NCI-H748 treated with DMSO at 0.1 percent for 48 hours (cell line): ENCODE results near the gene HSPA4.
"Not testable (repeated sequence)": the region's sequence is repeated elsewhere in the genome, so short reads cannot be mapped to it uniquely, and the experiment has no call there.

Source experiments
- DNase-seq: peaks from one replicate; lab custom pipeline; 2025; lab: John Stamatoyannopoulos, UW

HSPA4 gene

DNA sequence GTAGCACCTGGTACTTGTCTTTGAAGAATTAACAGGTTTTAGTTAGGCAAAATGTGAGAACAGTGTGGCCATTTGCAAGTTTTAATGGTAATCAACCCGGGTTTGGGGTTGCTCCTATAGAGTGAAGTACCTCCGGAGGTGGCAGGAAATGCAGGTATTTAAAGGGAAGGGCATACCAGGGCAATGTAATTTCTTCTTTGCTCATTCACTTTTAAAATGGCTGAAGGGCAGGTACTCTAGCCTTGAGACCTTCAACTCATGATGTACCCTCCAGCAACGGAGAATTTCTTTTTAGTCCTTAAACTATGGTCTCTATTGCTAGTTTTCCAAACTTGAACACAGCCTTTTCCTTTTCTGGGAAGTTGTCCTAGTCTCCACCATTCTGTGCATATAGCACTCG lies 1.3 kb upstream of the HSPA4 start:
- no peak for DNase-seq

GRCh38 chr5:133051061-133051541 lies 712 bp upstream of the HSPA4 start:
- no peak for DNase-seq

DNA sequence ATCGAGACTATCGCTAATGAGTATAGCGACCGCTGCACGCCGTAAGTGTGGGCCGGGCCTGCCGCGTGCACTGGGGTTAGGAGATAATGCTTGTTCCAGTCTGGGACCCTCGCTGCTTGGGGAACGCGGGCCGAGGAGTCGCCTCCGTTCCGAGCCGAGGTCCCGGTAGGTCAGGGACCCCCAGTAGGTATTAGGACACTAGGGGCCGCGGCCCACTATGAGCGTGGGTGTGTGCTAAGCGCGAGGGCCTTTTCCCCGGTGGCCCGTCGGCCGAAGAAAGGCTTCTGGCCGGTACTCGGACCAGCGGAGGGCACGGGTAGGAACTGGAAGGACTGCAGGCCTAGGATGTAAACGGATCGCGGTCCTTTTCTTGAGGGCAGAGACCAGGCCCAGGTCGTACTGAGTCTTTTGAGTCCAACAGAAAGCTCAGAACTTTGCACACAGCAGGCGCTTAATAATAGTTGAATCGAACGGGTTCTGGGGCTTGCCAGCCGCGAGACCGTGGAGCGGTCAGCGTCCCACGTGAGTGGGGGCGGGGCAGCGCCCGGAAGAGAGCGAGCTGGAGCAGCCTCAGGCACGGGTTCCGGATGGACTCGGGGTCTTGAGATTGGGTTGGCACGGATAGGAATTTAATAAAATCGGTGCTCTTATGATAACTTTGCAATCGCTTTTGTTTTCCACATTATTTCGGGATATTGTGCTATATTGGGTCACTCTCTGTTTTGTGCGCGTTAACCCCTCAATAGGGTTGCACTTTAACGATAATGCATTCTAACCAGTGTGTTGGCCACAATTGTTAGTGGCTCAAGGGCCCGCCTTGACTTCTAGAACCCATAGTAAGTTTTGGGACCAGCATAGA lies 733 bp downstream of the HSPA4 start:
- no peak for DNase-seq

DNA sequence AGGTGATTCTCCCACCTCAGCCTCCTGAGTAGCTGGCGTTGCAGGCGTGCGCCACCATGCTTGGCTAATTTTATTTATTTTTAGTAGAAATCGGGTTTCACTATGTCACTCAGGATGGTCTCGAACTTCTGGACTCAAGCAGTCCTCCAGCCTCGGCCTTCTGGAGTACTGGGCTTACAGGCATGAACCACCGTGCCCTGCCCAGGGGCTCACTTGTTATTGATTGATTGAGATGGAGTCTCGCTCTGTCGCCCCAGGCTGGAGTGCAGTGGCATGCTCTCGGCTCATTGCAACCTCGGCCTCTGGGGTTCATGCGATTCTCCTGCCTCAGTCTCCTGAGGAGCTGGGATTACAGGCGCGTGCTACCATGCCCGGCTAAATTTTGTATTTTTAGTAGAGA lies 1.6 kb downstream of the HSPA4 start:
- no peak for DNase-seq

- no peak for DNase-seq
Measured at GRCh38 chr5:133054697-133055471, 3.1 kb downstream of the HSPA4 start.

DNA sequence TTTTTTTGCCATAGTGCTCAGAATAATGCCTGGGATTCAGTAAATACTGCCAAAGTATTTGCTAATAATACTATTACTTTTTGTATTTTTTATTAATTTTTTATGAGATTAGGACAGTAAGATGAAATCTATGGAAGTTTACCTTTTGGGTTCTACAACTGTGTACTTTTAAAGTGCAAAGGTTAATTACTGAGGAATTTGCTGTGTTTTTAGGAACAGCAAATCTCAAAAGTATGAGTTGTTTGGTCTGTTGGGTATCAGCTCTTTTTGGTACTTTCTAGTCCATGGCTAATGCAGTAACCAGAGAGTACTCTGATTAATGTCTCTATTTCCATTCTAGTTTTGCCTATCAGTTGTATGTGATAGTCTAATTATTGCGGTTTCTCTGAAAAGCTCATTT lies 5.1 kb downstream of the HSPA4 start:
- DNase-seq: no peak

DNA sequence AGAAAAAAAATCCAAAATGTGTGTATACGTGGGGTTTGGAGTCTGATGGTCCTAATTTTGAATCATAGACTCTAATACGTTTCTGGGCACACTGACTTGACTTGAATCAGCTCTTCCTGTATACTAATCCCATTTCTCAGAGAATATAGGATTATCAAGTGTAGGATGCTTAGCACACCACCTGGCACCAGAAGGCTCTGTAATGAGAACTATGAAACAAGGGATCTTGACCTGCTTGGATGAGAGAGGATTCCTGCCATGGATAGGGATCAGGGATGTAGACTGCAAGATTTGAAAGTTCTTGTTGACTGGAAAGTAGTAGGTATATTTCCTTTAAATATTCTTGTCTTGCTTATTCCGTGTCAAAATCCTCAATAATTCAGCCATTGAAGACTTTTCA lies 7.8 kb downstream of the HSPA4 start:
- DNase-seq: no peak

- no peak for DNase-seq
Measured at GRCh38 chr5:133062276-133062675, 10.5 kb downstream of the HSPA4 start.

DNA sequence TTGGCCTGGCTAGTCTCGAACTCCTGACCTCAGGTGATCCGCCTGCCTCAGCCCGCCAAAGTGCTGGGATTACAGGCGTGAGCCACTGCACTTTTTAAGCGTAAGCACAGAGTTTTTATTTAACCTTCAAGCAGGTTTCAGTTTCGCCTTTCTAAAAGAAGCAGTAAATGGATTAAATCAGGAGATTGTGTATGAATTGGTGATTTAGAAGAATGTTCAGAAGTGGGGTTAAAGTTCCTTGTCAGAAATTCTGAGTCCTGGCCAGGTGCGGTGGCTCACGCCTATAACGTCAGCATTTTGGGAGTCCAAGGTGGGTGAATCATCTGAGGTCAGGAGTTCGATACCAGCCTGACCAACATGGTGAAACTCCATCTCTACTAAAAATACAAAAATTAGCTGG lies 12.2 kb downstream of the HSPA4 start:
- no peak for DNase-seq

GRCh38 chr5:133065471-133065870 lies 13.7 kb downstream of the HSPA4 start:
- no peak for DNase-seq

DNA sequence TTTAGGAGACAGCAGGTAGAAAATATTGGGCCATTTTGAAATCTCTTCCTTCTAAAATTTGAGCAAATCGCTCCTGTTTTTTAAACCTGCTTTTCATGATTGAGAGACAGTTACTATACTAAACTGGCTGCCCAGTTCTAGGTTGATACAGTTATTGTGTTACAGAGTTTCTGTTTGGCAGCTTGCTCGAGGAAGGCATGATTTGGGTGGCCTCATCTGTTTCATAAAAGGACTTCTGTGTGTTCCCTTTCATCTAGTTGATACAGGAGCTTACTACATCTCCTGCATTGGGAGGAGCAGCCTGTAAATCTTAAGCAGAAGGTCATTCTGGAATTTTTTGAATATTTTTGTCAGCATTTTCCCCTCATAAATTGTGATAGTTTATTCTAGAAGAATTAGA lies 14.2 kb downstream of the HSPA4 start:
- no peak for DNase-seq

- DNase-seq: no peak
Measured at GRCh38 chr5:133072021-133072420, 20.2 kb downstream of the HSPA4 start.

DNA sequence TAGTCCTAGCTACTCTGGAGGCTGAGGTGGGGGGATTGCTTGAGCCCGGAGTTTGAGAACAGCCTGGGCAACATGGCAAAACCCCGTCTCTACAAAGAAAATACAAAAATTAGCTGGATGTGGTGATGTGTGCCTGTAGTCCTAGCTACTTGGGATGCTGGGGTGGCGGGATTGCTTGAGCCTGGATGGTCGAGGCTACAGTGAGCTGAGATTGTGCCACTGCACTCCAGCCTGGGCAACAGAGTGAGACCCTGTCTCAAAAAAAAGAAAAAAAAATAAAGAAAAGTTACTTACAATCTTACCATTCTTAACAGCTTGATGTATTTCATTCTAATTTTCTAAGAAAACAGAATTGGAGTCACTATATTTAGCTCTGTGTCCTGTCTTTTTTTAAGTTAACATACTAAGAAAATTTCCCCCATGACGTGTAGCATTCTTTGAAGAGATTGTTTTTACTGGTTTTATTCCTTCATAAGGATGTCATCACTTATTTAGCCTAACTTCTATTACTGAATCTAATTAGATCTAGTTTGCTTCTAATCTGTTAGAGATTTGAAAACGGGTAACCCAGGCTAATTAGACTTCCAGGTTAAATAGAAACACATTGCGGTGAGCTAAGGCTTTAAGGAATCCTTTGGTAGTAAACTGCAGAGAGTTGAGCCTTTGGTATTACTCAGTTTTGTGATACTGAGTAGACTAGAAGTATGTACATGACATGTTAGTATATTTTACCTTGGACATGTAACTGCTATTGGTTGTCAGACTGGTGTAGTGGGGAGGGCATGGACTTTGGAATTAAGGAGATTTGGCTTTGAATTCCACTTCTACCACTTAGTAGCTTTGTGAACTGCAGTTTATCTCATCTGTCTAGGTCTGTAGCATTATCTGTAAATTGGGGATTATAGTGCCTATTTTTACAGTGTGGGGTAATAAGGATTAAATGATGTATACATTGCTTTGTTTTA lies 24.0 kb downstream of the HSPA4 start:
- no peak for DNase-seq

- DNase-seq: no peak
Measured at GRCh38 chr5:133079048-133079447, 27.2 kb downstream of the HSPA4 start.

DNA sequence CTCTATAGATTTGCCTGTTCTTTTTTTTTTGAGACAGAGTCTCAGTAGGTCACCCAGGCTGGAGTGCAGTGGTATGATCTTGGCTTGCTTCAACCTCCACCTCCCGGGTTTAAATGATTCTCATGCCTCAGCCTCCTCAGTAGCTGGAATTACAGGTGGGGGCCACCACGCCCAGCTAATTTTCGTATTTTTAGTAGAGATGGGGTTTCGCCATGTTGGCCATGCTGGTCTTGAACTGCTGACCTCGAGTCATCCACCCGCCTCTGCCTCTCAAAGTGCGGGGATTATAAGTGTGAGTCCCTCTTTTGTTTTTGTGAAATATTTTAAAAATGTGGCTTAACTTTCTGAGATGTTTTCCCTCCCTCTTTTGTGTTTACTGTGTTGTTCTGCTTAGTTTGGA lies 29.2 kb downstream of the HSPA4 start:
- DNase-seq: no peak

DNA sequence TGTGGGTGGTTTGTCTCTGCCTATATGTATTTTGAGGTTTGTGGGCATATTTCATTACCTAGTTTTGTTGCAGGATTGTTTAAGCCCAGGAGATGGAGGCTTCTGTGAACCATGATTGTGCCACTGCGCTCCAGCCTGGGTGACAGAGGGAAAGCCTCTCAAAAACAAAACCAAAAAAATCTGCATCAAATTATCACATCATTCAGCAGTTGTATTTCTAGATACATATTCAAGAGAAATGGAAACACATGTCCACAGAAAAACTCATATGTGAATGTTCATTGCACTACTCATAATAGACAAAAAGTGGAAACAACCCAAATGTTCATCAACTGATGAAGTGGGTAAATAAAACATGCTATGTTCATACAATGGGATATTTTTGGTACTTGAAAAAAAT lies 29.9 kb downstream of the HSPA4 start:
- no peak for DNase-seq

DNA sequence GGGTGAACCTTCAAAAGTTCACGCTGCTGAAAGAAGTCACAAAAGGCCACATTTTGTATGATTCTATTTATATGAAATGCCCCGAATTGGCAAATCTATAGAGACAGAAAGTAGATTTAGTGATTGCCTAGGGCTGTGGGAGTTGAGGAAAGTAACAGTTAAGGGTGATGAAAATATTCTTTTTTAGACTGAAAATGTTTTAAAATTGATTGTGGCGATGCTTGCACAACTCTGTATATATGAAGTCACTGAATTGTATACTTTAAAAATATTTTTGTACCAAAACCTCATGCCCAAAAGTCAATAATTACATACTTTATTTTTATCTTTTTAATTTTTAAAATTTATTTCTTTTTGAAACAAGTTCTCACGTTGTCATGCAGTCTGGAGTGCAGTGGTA lies 30.3 kb downstream of the HSPA4 start:
- no peak for DNase-seq

DNA sequence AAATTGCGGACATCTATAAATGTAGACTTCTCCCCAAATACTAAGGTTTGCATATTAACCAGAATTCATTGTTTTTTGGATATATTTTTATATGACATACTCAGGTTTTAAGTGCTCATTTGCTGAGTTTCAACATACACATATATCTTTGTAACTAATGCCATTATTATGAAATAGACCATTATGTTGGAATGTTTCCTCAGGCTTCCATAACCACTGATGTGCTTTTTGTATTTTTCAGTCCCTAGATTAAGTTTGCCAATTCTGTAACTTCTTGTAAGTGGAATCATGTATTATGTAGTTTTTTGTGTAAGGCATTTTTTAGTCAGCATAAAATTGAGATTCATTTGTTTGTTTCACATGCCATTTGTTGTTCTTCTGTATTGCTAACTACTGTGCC lies 32.1 kb downstream of the HSPA4 start:
- no peak for DNase-seq

- not testable (repeated sequence) for DNase-seq
Measured at GRCh38 chr5:133085171-133085570, 33.4 kb downstream of the HSPA4 start.

- no peak for DNase-seq
Measured at GRCh38 chr5:133086366-133086875, 34.6 kb downstream of the HSPA4 start.

- no peak for DNase-seq
Measured at GRCh38 chr5:133088064-133088463, 36.3 kb downstream of the HSPA4 start.

DNA sequence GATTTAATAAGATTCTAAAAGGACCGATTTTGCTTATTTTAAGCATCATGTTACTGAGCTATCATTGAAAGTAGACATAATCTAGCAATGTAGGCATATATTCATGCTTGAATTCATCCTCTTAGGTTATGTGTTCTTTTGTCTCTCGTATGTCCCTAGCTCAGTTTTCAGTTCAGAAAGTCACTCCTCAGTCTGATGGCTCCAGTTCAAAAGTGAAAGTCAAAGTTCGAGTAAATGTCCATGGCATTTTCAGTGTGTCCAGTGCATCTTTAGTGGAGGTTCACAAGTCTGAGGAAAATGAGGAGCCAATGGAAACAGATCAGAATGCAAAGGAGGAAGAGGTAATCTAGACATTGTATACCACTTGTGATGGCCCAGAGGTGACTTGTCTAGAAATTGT lies 39.2 kb downstream of the HSPA4 start:
- no peak for DNase-seq
